ENCODE results near the gene CNGB1.
"Not testable (repeated sequence)": the region's sequence is repeated elsewhere in the genome, so short reads cannot be mapped to it uniquely, and the experiment has no call there.

CNGB1 gene

DNA sequence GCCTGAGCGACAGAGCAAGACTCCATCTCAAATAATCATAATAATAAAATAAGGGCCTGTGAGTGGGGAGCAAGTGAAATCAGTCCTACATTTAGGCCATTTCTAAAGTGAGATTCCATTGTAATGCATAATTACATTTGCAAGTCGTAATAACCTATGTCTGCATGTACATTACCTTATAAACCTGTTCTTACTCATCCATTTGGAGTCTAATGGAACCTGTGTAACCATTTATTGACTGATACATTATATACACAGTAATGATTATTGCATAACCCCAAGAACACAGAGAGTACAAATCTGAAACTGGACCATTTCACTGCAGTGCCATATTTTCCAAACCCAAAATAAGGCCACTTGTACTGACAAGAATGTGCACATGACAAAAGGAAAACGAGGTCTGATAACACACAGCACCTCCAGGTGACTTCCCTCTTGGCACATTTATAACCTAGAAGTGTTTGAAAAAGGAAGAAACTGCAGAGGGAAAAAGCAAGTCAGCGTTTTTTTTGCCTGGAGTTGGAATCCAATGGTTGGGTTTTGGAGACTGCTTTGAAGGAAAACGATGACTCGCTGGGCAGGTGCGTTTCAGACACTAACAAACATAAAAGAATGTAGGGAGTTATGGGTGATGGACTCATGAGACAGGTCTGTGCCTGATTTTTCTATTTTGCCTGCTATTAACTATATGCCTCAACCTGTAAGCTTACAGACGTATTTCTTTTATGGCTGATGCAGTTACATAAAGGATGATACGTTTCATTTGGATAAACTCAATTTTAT, 105.0 kb downstream of the CNGB1 start:
- FAIRE-seq (no peak), DNase-seq (ENCODE audit: low spot score) (no peak)

DNA sequence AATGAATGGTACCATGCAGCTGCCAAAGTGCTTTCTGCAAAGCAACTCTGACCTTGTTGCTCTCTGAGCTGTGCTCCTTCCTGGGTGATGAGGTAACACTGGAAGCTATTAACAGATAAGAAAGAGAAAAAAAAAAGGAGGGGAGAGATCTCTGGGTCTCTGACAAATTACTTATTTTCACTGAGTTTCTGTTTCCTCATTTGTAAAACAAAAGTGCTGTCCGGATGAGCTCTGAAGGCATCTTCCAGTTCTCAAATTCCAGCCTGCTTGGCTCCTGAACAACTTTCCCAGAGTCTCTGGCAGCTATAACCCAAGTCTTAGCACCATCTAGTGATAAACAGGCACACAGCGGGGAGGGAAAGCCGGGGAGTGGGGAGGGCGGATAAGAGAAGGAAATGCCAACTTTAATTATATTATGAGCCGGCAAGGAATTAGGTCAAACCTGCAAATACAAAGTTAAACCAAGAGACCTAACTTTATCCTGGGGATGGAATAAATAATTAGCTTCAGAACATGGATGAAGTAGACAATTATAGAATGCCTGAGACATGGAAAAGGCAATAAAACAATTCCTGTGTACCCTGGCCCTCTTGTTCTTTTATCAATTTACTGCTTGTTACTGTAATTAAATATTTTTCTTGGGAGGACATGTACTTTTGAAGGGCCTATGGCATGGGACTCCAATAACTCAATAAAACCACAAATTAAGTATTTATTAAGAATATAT, 107.3 kb downstream of the CNGB1 start:
- FAIRE-seq (peak; percentile 63), DNase-seq (ENCODE audit: low spot score) (peak; percentile 62)

DNA sequence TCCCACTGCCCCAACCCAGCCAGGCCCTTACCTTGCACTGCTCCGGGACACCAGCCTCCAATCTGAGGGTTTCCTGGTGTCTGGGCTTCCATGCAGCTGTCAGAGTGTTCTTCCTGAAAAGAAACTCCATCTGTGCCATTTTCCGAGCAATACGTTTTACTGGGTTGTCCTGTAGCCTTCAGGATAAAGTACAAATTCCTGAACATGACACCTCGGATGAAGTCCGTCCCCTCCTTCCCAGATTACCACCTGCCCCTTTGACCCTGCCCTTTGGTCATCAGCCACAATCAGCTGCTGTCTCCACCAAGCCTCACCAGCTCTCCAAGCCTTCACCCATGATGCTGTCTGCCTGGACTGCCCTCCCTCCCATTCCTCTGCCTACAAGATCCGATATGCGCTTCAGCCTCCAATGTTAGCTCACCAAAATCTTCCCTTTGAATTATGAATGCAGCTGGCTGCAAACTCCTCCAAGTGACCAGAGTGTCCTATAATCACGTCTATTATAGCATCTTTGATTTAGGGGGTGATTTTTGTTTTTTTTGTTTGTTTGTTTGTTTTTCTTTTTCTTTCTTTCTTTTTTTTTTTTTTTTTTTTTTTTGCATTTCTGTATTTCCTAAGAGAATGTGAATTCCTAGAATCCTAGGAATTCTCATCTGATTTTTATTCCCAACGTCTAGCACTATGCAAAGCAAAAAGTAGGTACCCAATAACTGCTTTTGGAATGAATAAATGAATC, 108.1 kb downstream of the CNGB1 start:
- DNase-seq (ENCODE audit: low spot score) = peak; percentile 9
- FAIRE-seq = no peak

DNA sequence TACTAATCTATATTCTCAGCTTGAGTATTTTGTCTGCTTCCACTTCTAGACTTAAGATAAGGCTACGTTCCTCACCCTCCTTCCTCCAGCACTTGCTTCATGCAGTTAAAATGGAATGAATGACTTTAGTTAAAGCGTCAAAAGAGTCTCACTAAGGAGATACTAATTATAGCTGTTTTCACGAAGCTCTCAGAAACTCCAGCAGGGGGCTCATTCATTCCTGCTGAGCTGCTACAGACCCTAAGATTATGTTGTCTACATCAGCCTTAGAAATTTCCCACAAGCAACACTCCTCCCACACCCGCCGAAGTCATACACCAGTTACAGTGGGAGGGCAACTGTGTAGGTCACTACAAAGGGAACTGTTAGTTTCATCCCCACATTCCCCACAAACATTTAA, 111.6 kb downstream of the CNGB1 start:
- DNase-seq (ENCODE audit: low spot score) (peak; percentile 53), FAIRE-seq (no peak)

DNA sequence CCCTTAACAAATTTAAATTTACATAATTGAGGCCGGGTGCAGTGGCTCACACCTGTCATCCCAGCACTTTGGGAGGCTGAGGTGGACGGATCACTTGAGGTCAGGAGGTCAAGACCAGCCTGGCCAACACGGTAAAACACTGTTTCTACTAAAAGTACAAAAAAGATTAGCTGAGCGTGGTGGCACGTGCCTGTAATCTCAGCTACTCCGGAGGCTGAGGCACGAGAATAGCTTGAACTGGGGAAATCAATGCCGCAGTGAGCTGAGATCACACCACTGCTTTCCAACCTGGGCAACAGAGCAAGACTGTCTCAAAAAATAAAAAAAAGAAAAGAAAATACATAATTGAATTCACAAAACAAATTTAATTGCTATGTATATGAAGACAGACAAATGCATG, 112.3 kb downstream of the CNGB1 start:
- FAIRE-seq (no peak), DNase-seq (ENCODE audit: low spot score) (no peak)

DNA sequence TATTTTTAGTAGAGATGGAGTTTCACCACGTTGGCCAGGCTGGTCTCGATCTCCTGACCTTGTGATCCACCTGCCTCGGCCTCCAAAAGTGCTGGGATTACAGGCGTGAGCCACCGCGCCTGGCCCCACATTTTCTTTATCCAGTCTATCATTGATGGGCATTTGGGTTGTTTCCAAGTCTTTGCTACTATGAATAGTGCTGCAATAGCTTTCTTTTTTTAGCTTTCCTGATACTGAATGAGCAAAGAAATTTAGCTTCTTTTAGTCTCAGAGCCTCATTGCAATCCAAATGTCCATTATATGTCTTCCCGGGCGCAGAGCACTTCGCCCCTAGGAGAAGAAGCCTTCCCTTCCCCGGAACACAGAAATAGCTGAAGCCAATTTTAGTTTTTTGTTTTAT, 112.9 kb downstream of the CNGB1 start:
- FAIRE-seq; DNase-seq (ENCODE audit: low spot score): not testable (repeated sequence)

DNA sequence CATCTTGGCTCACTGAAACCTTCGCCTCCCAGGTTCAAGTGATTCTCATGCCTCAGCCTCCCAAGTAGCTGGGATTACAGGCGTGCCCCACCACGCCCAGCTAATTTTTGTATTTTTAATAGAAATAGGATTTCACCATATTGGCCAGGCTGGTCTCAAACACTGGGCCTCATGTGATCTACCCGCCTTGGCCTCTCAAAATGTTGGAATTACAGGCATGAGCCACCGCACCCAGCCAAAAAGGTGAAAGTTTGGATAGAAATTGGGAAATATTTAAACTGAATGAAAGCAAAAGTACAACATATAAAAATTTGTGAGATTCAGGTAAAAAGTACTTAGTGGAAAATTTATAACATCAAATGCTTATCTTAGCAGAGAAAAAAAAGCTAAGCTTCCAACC, 115.7 kb downstream of the CNGB1 start:
- no peak for FAIRE-seq
- DNase-seq (ENCODE audit: low spot score) = no peak

DNA sequence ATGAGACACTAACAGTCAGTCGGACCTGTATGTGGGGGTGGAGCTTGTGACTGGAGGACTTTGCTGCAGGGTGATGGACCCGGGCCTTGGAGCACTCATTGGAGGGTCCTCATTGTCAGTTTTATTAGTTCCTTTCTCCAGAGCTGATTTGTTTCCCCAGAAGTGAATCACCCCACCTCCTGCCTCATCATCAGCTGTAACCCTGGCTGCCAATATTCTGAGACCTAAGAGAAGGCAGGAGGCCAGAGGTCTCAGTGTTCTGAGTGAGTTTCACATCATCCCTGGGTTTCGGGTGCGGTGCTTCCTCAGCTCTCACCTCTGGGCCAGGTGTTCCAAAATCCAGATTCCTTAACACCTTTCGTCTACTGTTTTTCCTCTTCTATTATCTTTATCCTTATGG, 118.7 kb downstream of the CNGB1 start:
- FAIRE-seq (no peak), DNase-seq (ENCODE audit: low spot score) (no peak)

DNA sequence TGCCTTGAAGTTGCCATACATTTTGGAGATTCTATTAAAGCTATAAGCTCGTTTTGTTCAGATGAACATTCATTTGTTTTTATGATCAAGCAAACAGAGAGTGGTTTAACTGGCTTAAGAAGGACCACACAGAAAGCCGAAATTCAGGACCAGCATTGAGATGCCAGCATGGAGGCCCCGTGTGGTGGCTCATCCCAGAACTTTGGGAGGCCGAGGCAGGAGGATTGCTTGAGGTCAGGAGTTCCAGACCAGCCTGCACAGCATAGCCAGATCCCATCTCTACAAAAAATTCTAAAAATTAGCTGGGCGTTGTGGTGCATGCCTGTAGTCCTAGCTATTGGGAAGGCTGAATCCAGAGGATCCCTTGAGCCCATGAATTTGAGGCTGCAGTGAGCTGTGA, 122.7 kb downstream of the CNGB1 start:
- no peak for DNase-seq (ENCODE audit: low spot score)

DNA sequence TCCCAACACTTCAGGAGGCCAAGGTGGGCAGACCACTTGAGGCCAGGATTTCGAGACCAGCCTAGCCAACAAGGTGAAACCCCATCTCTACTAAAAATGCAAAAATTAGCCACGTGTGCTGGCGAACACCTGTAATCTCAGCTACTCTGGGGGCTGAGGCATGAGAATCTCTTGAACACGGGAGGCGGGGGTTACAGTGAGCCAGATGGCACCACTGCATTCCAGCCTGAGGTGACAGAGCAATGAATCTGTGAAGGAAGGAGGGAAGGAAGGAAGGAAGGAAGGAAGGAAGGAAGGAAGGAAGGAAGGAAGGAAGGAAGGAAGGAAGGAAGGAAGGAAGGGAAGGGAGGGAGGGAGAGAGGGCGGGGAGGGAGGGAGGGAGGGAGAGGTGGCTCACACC, 124.0 kb downstream of the CNGB1 start:
- not testable (repeated sequence) for FAIRE-seq; DNase-seq (ENCODE audit: low spot score)

More for the DNA sequence above, 122.7 kb downstream of the CNGB1 start:
- FAIRE-seq = no peak

DNA sequence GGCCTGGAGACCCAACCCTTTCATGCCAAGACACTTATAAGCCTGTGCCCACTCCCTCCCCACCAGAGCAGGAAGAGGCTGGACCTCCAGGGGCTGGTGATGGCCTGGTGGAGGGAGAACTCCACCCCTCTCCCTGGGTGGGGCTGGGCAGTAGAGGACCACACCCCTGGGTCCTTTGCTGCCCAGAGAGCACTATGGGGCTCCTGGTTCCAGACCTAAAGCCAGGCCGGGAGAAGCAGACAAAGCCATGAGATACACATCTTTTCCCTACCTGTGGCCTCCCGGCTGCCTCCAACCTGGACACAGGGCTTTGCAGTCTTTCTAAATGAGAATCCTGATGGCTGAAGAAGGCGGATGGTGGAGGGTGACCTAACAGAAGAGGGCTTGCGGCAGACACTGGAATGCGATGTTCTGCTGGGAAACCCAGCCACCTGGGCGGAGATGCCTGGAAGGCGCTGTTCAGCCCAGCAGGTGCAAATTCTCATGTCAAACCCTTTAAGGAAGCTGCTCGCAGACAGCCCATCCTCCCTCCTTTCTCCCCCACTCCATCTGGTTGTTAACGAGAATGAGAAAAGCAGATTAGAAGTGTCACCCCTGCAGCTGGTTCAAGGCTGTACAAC, 124.7 kb downstream of the CNGB1 start:
- FAIRE-seq = no peak
- no peak for DNase-seq (ENCODE audit: low spot score)

DNA sequence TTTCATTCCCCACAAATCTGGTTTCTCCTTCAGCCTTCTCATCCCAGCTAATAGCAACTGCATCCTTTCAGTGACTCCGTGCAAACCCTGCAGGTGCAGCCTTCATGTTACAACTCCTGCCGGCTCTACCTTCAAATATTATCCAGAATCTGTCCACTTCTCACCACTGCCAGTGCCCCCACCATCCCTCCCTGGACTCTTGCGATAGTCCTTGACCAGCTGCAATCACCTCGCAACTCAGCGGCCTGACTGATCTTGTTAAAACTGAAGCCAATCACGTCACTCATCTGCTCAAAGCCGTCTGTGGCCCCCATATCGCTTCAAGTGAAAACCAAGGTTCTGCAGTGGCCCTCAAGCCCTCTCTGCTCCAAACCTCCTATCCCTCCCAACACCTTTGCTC, 125.8 kb downstream of the CNGB1 start:
- DNase-seq (ENCODE audit: low spot score) (no peak), FAIRE-seq (no peak)

DNA sequence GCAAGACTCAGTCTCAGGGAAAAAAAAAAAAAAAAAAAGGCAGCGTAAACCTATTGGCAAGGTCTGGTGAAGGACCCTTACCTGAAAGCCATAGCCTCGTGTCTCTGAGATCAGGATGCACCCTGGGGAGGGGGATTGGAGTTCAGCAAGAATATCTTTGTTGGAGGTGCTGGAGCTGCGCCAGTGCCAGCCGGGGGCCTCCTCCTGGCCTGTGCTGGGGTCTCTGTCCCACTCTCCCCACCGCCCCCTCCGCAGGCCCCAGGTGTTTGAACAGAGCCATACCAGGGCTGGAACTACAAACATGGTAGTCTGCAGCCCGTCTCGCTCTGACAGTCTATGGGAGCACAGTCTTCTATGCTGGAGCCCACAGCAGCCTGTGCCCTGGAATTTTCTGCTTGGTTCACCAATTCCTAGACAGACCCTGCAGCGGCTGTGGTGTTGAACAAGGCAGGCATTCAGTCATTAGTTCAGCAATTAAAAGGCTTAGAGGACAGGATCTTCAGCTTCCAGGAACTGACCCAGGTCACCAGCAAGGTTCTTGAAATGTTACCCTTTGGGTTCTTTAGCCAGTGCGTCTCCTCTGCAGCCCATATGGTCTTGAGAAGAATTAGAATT, 126.4 kb downstream of the CNGB1 start:
- DNase-seq (ENCODE audit: low spot score) (no peak), FAIRE-seq (no peak)

DNA sequence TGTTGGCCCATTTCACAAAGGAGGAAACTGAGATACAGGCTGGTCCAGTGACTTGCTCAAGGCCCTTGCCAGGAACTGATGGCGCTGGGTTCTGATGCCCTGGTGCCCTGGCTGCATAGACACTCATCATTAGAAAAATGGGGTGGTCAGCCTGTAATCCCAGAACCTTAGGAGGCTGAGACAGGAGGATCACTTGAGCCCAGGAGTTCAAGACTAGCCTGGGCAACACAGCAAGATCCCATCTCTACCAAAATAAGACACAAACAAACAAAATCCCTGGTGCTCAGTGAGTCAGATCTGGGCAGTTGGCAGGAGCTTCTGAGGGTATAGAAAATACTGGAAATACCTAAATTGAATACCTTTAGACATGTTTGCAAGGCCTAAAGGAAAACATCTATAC, 127.5 kb downstream of the CNGB1 start:
- no peak for DNase-seq (ENCODE audit: low spot score)
- no peak for FAIRE-seq

DNA sequence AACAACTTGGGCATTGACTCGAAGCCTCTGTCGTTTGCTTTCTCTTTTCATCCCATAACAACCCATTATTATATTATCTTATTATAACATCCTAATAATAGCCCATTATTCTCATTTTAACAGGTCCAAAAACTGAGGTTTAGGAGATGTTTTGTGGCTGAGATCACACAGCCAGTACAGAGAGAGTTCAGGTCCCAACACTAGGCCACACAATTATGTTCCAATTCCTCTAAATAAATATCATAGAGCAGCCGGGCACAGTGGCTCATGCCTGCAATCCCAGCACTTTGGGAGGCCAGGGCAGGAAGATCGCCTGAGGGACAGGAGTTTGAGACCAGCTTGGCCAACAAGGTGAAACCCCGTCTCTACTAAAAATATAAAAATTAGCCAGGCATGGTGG, 128.3 kb downstream of the CNGB1 start:
- FAIRE-seq = no peak
- peak; percentile 21 for DNase-seq (ENCODE audit: low spot score)

DNA sequence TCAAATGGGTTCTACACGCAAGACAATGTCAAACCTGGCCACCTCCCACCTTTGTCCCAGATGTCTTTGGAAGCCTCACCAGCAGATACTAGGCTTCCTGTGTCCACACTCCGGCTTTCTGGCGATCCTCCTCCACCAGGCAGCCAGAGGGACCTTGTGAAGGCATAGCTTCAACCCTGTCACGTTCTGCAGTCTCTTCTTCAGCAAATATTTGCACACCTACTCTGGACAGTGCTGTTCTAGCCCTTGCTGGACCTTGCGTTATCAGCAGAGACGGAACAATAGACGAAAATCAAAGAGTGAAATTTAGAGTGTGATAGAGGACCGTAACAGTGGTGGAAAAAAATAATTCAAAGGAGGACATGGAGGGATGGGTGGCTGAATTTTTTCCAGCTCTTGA, 130.1 kb downstream of the CNGB1 start:
- no peak for FAIRE-seq
- no peak for DNase-seq (ENCODE audit: low spot score)

DNA sequence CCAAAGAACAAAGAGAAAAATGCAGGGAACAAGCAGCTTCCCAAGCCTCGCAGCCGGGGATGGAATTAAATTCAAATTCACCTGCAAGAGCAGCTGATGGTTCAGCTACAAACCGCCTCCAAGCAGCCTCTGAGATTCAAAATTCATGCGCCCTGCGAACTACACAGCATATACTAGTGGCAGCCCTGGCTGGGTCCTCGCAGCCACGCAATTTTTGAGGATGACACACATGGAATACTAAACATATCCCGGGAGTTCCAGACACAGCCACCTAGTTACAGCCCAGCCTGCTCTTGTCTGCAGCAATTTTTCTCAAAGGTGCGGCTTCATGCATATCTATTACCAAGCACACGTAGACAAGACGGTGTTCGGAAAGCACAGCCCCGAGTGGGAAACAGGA, 132.8 kb downstream of the CNGB1 start:
- no peak for FAIRE-seq

DNA sequence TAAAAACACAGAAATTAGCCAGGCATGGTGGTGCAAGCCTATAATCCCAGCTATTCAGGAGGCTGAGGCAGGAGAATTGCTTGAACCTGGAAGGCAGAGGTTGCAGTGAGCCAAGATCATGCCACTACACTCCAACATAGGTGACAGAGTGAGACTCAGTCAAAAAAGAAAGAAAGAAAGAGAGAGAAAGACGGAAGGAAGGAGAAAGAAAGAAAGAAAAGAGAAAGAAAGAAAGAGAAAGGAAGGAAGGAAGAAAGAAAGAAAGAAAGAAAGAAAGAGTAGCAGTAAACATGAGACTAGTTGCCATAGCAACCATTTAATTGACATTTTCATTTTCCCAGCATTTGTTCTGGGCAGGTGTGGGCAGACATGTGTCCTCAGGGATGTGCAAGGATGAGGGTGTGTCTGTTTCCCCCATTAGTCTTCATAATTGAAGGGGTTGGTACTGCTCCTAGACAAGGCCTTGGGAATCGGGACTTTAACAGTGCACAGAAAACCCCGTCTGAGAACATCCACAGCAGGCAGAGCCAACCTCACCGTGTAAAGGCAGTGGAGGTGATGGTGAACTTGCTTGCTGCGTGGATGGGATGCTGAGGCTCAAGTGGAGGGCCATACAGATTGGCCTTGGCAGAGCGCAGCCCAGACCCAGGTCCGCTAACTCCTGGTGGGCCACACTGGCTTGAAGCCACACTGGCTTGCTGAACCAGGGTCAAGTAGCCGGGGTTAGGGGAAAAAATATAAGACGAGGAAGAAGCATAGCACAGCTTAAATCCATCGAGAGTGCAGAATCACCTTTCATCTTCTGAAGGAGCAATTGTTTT, 133.4 kb downstream of the CNGB1 start:
- FAIRE-seq (no peak), DNase-seq (ENCODE audit: low spot score) (no peak)

More for the DNA sequence above, 132.8 kb downstream of the CNGB1 start:
- DNase-seq (ENCODE audit: low spot score) = no peak

DNA sequence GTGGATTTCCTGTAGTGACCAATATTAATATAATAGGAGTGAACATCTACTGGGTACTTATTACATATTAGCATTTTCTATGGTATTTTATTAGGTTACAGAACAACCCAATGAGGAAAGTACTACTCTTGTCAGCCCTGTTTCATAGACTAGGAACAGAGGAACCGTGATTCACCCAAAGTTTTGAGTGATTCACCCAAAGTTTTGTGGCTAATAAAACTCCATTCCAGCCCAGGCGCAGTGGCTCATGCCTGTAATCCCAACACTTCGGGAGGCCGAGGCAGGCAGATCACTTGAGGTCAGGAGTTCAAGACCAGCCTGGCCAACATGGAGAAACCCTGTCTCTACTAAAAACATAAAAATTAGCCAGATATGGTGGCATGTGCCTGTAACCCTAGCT, 135.5 kb downstream of the CNGB1 start:
- peak; percentile 76 for FAIRE-seq
- DNase-seq (ENCODE audit: low spot score) = peak; percentile 49

DNA sequence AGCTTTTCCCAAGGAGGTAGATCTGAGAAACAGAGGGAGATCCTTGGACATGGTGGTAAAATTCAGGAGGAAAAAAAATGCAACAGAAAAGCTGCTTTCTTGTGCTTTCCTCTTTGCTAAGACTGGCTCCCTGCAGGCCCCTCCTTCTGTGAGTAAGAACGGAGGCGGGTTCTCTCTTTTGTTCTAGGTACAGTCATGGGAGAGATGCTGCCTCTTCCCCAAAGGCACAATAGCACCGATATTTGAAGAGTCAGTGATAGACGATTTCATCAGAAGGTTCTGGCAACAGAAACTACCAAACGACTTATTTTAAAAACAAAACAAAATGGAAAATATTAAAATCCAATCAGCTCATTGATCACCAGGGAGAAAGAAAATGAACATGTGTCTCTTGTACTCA, 136.0 kb downstream of the CNGB1 start:
- DNase-seq (ENCODE audit: low spot score) (no peak), FAIRE-seq (no peak)
